ENCODE results near the gene TPX2.

GRCh38 chr20:31739550-31739977 lies 474 bp downstream of the TPX2 start:
- TF ChIP-seq CTCF (IDR thresholded peaks at IDR 0.05) (no peak), POLR2A (IDR thresholded peaks at IDR 0.05) (no peak)
